Liver (tissue), 9 donors: ENCODE data around the gene MYRFL. TPM values are rescaled to one million over a fixed set of nuclear protein-coding genes. Genes with fewer than 3 reads are reported as not detected.

Experiments used
- DNase-seq: peaks from one replicate; pipeline ENCODE4 v3.0.0-alpha.2; 2017; ENCODE audit warnings: low spot score
- H3K27ac ChIP-seq, 2 donors: one replicate each; pipeline ENCODE4 v1.7.0; 2013; ENCODE audit warnings: inconsistent platforms in 2 of 2, low read length in 2 of 2, control low read depth in 1 of 2, low read depth in 1 of 2, mild to moderate bottlenecking in 1 of 2
- H3K27me3 ChIP-seq, 4 donors: one replicate each; pipeline versions ENCODE4 v1.6.1 to v1.7.0; 2013; ENCODE audit warnings: low read length in 3 of 4, inconsistent platforms in 1 of 4, mild to moderate bottlenecking in 1 of 4, moderate library complexity in 1 of 4; ENCODE audit not compliant: control insufficient read depth in 4 of 4, insufficient read depth in 4 of 4
- H3K36me3 ChIP-seq, 4 donors: one replicate each; pipeline versions ENCODE4 v1.6.1 to v1.7.0; 2013; ENCODE audit warnings: low read length in 3 of 4, mild to moderate bottlenecking in 3 of 4, low read depth in 1 of 4, moderate library complexity in 1 of 4; ENCODE audit not compliant: control insufficient read depth in 4 of 4, insufficient read depth in 3 of 4
- H3K4me1 ChIP-seq, 4 donors: one replicate each; pipeline versions ENCODE4 v1.6.1 to v1.7.0; 2013; ENCODE audit warnings: low read length in 3 of 4, mild to moderate bottlenecking in 3 of 4, moderate library complexity in 1 of 4; ENCODE audit not compliant: control insufficient read depth in 4 of 4, insufficient read depth in 4 of 4
- H3K4me3 ChIP-seq, 3 donors: one replicate each; pipeline versions ENCODE4 v1.6.1 to v1.7.0; 2013; ENCODE audit warnings: low read length in 3 of 3, control low read depth in 1 of 3, low read depth in 1 of 3, mild to moderate bottlenecking in 1 of 3
- H3K9ac ChIP-seq, 2 donors: one replicate each; pipeline ENCODE4 v1.7.0; 2013; ENCODE audit warnings: low read length in 2 of 2, mild to moderate bottlenecking in 2 of 2, moderate library complexity in 2 of 2, control low read depth in 1 of 2, low read depth in 1 of 2
- H3K9me3 ChIP-seq, 4 donors: one replicate each; pipeline versions ENCODE4 v1.6.1 to v1.7.0; 2013; ENCODE audit warnings: low read length in 3 of 4; ENCODE audit not compliant: control insufficient read depth in 4 of 4
- ATF3 ChIP-seq: IDR thresholded peaks from 2 replicates; pipeline ENCODE4 v1.6.1; 2016; ENCODE audit warnings: antibody characterized with exemption
- CTCF ChIP-seq: fragments of 150-350 bp; IDR thresholded peaks from 2 replicates; pipeline ENCODE4 v1.5.1; 2017; ENCODE audit warnings: improper control_type of control experiment, low read depth, low read length; ENCODE audit not compliant: missing input control
- EGR1 ChIP-seq, 2 donors: IDR thresholded peaks; 2 replicates each; pipeline ENCODE4 v1.6.1; 2016 to 2018; ENCODE audit warnings: antibody characterized with exemption in 2 of 2, low read depth in 2 of 2
- FOXA1 ChIP-seq: IDR thresholded peaks from 2 replicates; pipeline ENCODE4 v1.6.1; 2016; ENCODE audit warnings: antibody characterized with exemption
- FOXA2 ChIP-seq: IDR thresholded peaks from 2 replicates; pipeline ENCODE4 v1.6.1; 2016; ENCODE audit warnings: antibody characterized with exemption
- GABPA ChIP-seq, 2 donors: IDR thresholded peaks in 1 of 2; conservative IDR thresholded peaks in 1 of 2; 2 replicates each; pipeline ENCODE4 v1.6.1; 2016; ENCODE audit warnings: antibody characterized with exemption in 2 of 2, mild to moderate bottlenecking in 1 of 2, moderate library complexity in 1 of 2
- HNF4A ChIP-seq, 2 donors: conservative IDR thresholded peaks; 2 replicates each; pipeline ENCODE4 v1.6.1; 2016; ENCODE audit warnings: antibody characterized with exemption in 2 of 2, mild to moderate bottlenecking in 2 of 2
- HNF4G ChIP-seq: IDR thresholded peaks from 2 replicates; pipeline ENCODE4 v1.6.1; 2016; ENCODE audit warnings: antibody characterized with exemption
- JUND ChIP-seq, 2 donors: IDR thresholded peaks; 2 replicates each; pipeline ENCODE4 v1.6.1; 2016; ENCODE audit warnings: antibody characterized with exemption in 2 of 2
- MAX ChIP-seq: IDR thresholded peaks from 2 replicates; pipeline ENCODE4 v1.6.1; 2016; ENCODE audit warnings: antibody characterized with exemption
- NR2F2 ChIP-seq: IDR thresholded peaks from 2 replicates; pipeline ENCODE4 v1.6.1; 2016; ENCODE audit warnings: antibody characterized with exemption
- RAD21 ChIP-seq, 2 donors: IDR thresholded peaks; 2 replicates each; pipeline ENCODE4 v1.6.1; 2016; ENCODE audit warnings: antibody characterized with exemption in 2 of 2, mild to moderate bottlenecking in 2 of 2
- REST ChIP-seq: IDR thresholded peaks from 2 replicates; pipeline ENCODE4 v1.6.1; 2016; ENCODE audit warnings: antibody characterized with exemption, mild to moderate bottlenecking
- RXRA ChIP-seq, 2 donors: IDR thresholded peaks; 2 replicates each; pipeline ENCODE4 v1.6.1; 2017 to 2018; ENCODE audit warnings: antibody characterized with exemption in 2 of 2, mild to moderate bottlenecking in 1 of 2
- SP1 ChIP-seq: IDR thresholded peaks from 2 replicates; pipeline ENCODE4 v1.6.1; 2018; ENCODE audit warnings: antibody characterized with exemption, mild to moderate bottlenecking
- TAF1 ChIP-seq: conservative IDR thresholded peaks from 2 replicates; pipeline ENCODE4 v1.6.1; 2016; ENCODE audit warnings: antibody characterized with exemption, mild to moderate bottlenecking
- YY1 ChIP-seq: IDR thresholded peaks from 2 replicates; pipeline ENCODE4 v1.6.1; 2016; ENCODE audit warnings: antibody characterized with exemption, mild to moderate bottlenecking
- ZBTB33 ChIP-seq: IDR thresholded peaks from 2 replicates; pipeline ENCODE4 v1.6.1; 2016; ENCODE audit warnings: antibody characterized with exemption
- WGBS: extraction: QIAGEN DNeasy Blood & Tissue Kit; methylation state at CpG from one replicate; pipeline ENCODE4 v1.1.7; 2013; 5-methylcytosine and 5-hydroxymethylcytosine counted together
- polyA plus RNA-seq, 2 donors: library from polyadenylated mRNA; stranded (reverse) in 1 of 2; unstranded in 1 of 2; fragments of 200-250 nt in 1 of 2; fragments of >200 nt in 1 of 2; fragmentation: Nextera tagmentation in 1 of 2; extraction: Ambion mirVana in 1 of 2; gene quantifications; one replicate each; pipeline versions ENCODE4 v1.2.1 to v1.2.3, GENCODE V29; 2013 to 2015
- total RNA-seq, 2 donors: library from RNA; depleted of rRNA; stranded (reverse); fragments of >200 nt; gene quantifications; one replicate each; pipeline ENCODE4 v1.2.3, GENCODE V29; 2014
- donor health status: healthy.
- donor health status: healthy.
- donor health status: healthy.
- donor health status: healthy.
- donor health status: healthy.

MYRFL gene
- total and polyA plus RNA-seq, 4 donors = under 0.01 to 0.19 (median 0.10) TPM

- Histone ChIP-seq H3K27me3 (no peaks in the 10 kb centered on the region), H3K36me3 (no peaks in the 10 kb centered on the region), H3K4me3 (no peak overlapping the region), H3K9me3 (no peaks in the 10 kb centered on the region), H3K27ac (no peak overlapping the region), H3K4me1 (peaks cover 0 to 5% (median 3%) of the 10 kb centered on the region in 4 donors), H3K9ac (no peak overlapping the region)
- DNase-seq = no peak
- TF ChIP-seq TAF1 (no peak), REST (no peak), FOXA2 (no peak), CTCF (no peak), GABPA (IDR thresholded peaks at IDR 0.05 in 1 of 2, conservative IDR thresholded peaks at IDR 0.05 in 1 of 2) (no peak), YY1 (no peak), MAX (no peak), EGR1 (IDR thresholded peaks at IDR 0.05; ENCODE audit: low read depth in 2 of 2) (no peak), SP1 (no peak), JUND (IDR thresholded peaks at IDR 0.05) (no peak), RAD21 (IDR thresholded peaks at IDR 0.05) (no peak), ZBTB33 (no peak), RXRA (IDR thresholded peaks at IDR 0.05) (no peak), HNF4G (no peak), HNF4A (conservative IDR thresholded peaks at IDR 0.05) (no peak), FOXA1 (no peak), NR2F2 (no peak), ATF3 (no peak)
Observed at GRCh38 chr12:69834576-69834975, 9.5 kb downstream of the MYRFL start.

- no peaks in the 10 kb centered on the region for H3K27me3 ChIP-seq
- 74% methylated on average over 3 of the region's 3 CpGs for WGBS
Observed at GRCh38 chr12:69835081-69835480, 10.1 kb downstream of the MYRFL start.

More at GRCh38 chr12:69835081-69835480, 10.1 kb downstream of the MYRFL start:
- Histone ChIP-seq H3K27ac (no peak overlapping the region), H3K9me3 (no peaks in the 10 kb centered on the region), H3K36me3 (no peaks in the 10 kb centered on the region), H3K9ac (no peak overlapping the region), H3K4me1 (peaks cover 0 to 5% (median 3%) of the 10 kb centered on the region in 4 donors), H3K4me3 (no peak overlapping the region)
- DNase-seq = no peak
- TF ChIP-seq HNF4G (no peak), TAF1 (no peak), ATF3 (no peak), MAX (no peak)
